HAP-1 (cell line): ENCODE data around the gene FSD1L.
A peak's percentile ranks its signal among the peaks of the same experiment; 100 is the strongest.

Experiments
- DNase-seq, 2 experiments: peaks; one replicate each; pipeline ENCODE4 v3.0.0-alpha.2; 2016 to 2020; ENCODE audit warnings: low spot score in 2 of 2
- H3K27me3 ChIP-seq: fragments of 250-450 bp; sonication (Bioruptor Pico); 2 replicates; pipeline ENCODE4 v1.5.1; 2020; ENCODE audit warnings: low read depth, mild to moderate bottlenecking, moderate library complexity
- H3K36me3 ChIP-seq: fragments of 250-450 bp; sonication (Bioruptor Pico); replicated peaks from 2 replicates; pipeline ENCODE4 v1.5.1; 2020; ENCODE audit warnings: mild to moderate bottlenecking
- H3K4me1 ChIP-seq: fragments of 250-450 bp; sonication (Bioruptor Pico); 2 replicates; pipeline ENCODE4 v1.5.1; 2020; ENCODE audit warnings: mild to moderate bottlenecking
- H3K4me3 ChIP-seq: fragments of 250-450 bp; sonication (Bioruptor Pico); 2 replicates; pipeline ENCODE4 v1.5.1; 2020; ENCODE audit warnings: mild to moderate bottlenecking, moderate library complexity
- H3K9me3 ChIP-seq: fragments of 250-450 bp; sonication (Bioruptor Pico); 2 replicates; pipeline ENCODE4 v1.5.1; 2020; ENCODE audit warnings: mild to moderate bottlenecking, moderate library complexity
- in situ Hi-C: fragments of 300-500 bp; cut with MboI; formaldehyde crosslinking; loops from 3 replicates; pipeline ENCODE4 v1.14.3; 2020; ENCODE audit warnings: low sequenced_read_pairs, inconsistent platforms, mixed read lengths

Gene FSD1L

GRCh38 chr9:105447814-105448812 is at the start of gene FSD1L:
TSS of gene FSD1L (plus strand) at chr9:105448034. CDS start at chr9:105448221, 187 bp downstream.
- in situ Hi-C loops, result no loop called here
- Histone ChIP-seq H3K9me3 (no peaks in the 10 kb centered on the region), H3K27me3 (no peaks in the 10 kb centered on the region), H3K36me3 (no peaks in the 10 kb centered on the region), H3K4me3 (peak within 1 kb of the TSS; percentile 76), H3K4me1 (peaks cover 17% of the 10 kb centered on the region)
- DNase-seq, result peak; percentile 95 to 97

GRCh38 chr9:105399117-105399516 is 48.7 kb upstream of the FSD1L start:
- Histone ChIP-seq H3K4me3 (no peak overlapping the region), H3K27me3 (no peaks in the 10 kb centered on the region), H3K4me1 (no peaks in the 10 kb centered on the region; the same call in 1 of the 2 replicates), H3K36me3 (no peaks in the 10 kb centered on the region), H3K9me3 (no peaks in the 10 kb centered on the region)
- DNase-seq, result no peak
- in situ Hi-C loops, result no loop called here

GRCh38 chr9:105401651-105402050 is 46.2 kb upstream of the FSD1L start:
- DNase-seq, result no peak
- H3K9me3 ChIP-seq, result no peaks in the 10 kb centered on the region
- no peaks in the 10 kb centered on the region; the same call in 1 of the 2 replicates for H3K4me1 ChIP-seq
- H3K27me3 ChIP-seq, result no peaks in the 10 kb centered on the region
- no peaks in the 10 kb centered on the region for H3K36me3 ChIP-seq
- in situ Hi-C loops, result no loop called here
- no peak overlapping the region for H3K4me3 ChIP-seq

GRCh38 chr9:105403552-105404248 is 44.1 kb upstream of the FSD1L start:
- H3K4me1 ChIP-seq, result no peaks in the 10 kb centered on the region; the same call in 1 of the 2 replicates
- H3K27me3 ChIP-seq, result no peaks in the 10 kb centered on the region
- no peak overlapping the region for H3K4me3 ChIP-seq
- H3K9me3 ChIP-seq, result no peaks in the 10 kb centered on the region
- in situ Hi-C loops, result no loop called here
- H3K36me3 ChIP-seq, result no peaks in the 10 kb centered on the region
- no peak for DNase-seq

- Histone ChIP-seq H3K4me3 (no peak overlapping the region), H3K4me1 (no peaks in the 10 kb centered on the region; the same call in 1 of the 2 replicates)
- DNase-seq, result no peak
Measured at GRCh38 chr9:105405514-105406131, 42.2 kb upstream of the FSD1L start.

GRCh38 chr9:105406369-105406768 is 41.5 kb upstream of the FSD1L start:
- no peak for DNase-seq
- H3K9me3 ChIP-seq, result no peaks in the 10 kb centered on the region
- no peaks in the 10 kb centered on the region for H3K27me3 ChIP-seq
- H3K36me3 ChIP-seq, result no peaks in the 10 kb centered on the region
- H3K4me1 ChIP-seq, result no peaks in the 10 kb centered on the region; the same call in 1 of the 2 replicates
- in situ Hi-C loops, result no loop called here
- H3K4me3 ChIP-seq, result no peak overlapping the region

More at GRCh38 chr9:105405514-105406131, 42.2 kb upstream of the FSD1L start:
- no peaks in the 10 kb centered on the region for H3K36me3 ChIP-seq
- no peaks in the 10 kb centered on the region for H3K9me3 ChIP-seq
- no peaks in the 10 kb centered on the region for H3K27me3 ChIP-seq
- in situ Hi-C loops, result no loop called here

GRCh38 chr9:105413525-105413924 is 34.3 kb upstream of the FSD1L start:
- H3K27me3 ChIP-seq, result no peaks in the 10 kb centered on the region
- H3K36me3 ChIP-seq, result no peaks in the 10 kb centered on the region
- DNase-seq, result peak; percentile 66 to 69
- no peak overlapping the region for H3K4me3 ChIP-seq
- H3K4me1 ChIP-seq, result 0 out of 2 replicates have a peak, but pooled peaks cover 3% of the 10 kb centered on the region
- in situ Hi-C loops, result loop anchor here (5.0 to 10.0 kb wide), 3 partner anchors 246 to 639 kb away; partner anchors contain the start of gene ABCA1
- H3K9me3 ChIP-seq, result no peaks in the 10 kb centered on the region

GRCh38 chr9:105414947-105415661 is 32.7 kb upstream of the FSD1L start:
- in situ Hi-C loops, result loop anchor here (5.0 to 10.0 kb wide), 3 partner anchors 248 to 640 kb away; partner anchors contain the start of gene ABCA1
- peak; percentile 68 to 84 for DNase-seq

GRCh38 chr9:105415662-105415980 is 32.2 kb upstream of the FSD1L start:
- Histone ChIP-seq H3K4me3 (no peak overlapping the region), H3K9me3 (no peaks in the 10 kb centered on the region), H3K4me1 (0 out of 2 replicates have a peak, but pooled peaks cover 3% of the 10 kb centered on the region), H3K27me3 (no peaks in the 10 kb centered on the region), H3K36me3 (no peaks in the 10 kb centered on the region)
- in situ Hi-C loops, result loop anchor here (10.0 kb wide), 2 partner anchors 491 to 641 kb away; partner anchors contain the start of gene ABCA1
- DNase-seq, result no peak

More at GRCh38 chr9:105414947-105415661, 32.7 kb upstream of the FSD1L start:
- no peaks in the 10 kb centered on the region for H3K9me3 ChIP-seq
- no peak overlapping the region for H3K4me3 ChIP-seq
- no peaks in the 10 kb centered on the region for H3K27me3 ChIP-seq
- no peaks in the 10 kb centered on the region for H3K36me3 ChIP-seq
- 0 out of 2 replicates have a peak, but pooled peaks cover 3% of the 10 kb centered on the region for H3K4me1 ChIP-seq

GRCh38 chr9:105416840-105417239 is 31.0 kb upstream of the FSD1L start:
- H3K9me3 ChIP-seq, result no peaks in the 10 kb centered on the region
- no peak for DNase-seq
- in situ Hi-C loops, result loop anchor here (10.0 kb wide), 2 partner anchors 492 to 642 kb away; partner anchors contain the start of gene ABCA1
- H3K4me1 ChIP-seq, result 0 out of 2 replicates have a peak, but pooled peaks cover 6% of the 10 kb centered on the region
- H3K4me3 ChIP-seq, result no peak overlapping the region
- no peaks in the 10 kb centered on the region for H3K27me3 ChIP-seq
- no peaks in the 10 kb centered on the region for H3K36me3 ChIP-seq

GRCh38 chr9:105418588-105419500 is 29.0 kb upstream of the FSD1L start:
- no peaks in the 10 kb centered on the region for H3K9me3 ChIP-seq
- H3K36me3 ChIP-seq, result no peaks in the 10 kb centered on the region
- in situ Hi-C loops, result loop anchor here (10.0 kb wide), 2 partner anchors 494 to 644 kb away; partner anchors contain the start of gene ABCA1
- DNase-seq, result no peak
- H3K27me3 ChIP-seq, result no peaks in the 10 kb centered on the region
- no peak overlapping the region for H3K4me3 ChIP-seq
- H3K4me1 ChIP-seq, result 0 out of 2 replicates have a peak, but pooled peaks cover 6% of the 10 kb centered on the region
